A549 (cell line): Measurements from ENCODE around the gene EPB42. TPM values are rescaled to one million over a fixed set of nuclear protein-coding genes. Genes with fewer than 3 reads are reported as not detected.

Experiments used
- ATAC-seq, 2 experiments: fragments of 200-7000 bp in 1 of 2; fragments of >200 bp in 1 of 2; cut with Nextera tagmentation in 1 of 2; cut with Tn5 transposase in 1 of 2; 3 replicates each; pipeline versions ENCODE4 v1.8.0 to v1.9.1; 2018 to 2020; ENCODE audit warnings: mild to moderate bottlenecking in 1 of 2, moderate library complexity in 1 of 2
- CTCF ChIA-PET: fragments of 300-600 bp; sonication (Branson Sonifier 250); formaldehyde crosslinking; extraction: SDS; loops from one replicate; lab custom pipeline; 2021; ENCODE audit warnings: antibody characterized with exemption, inconsistent platforms; lab: Yijun Ruan, JAX
- POLR2A ChIA-PET: fragments of 350-600 bp; formaldehyde crosslinking; extraction: SDS; loops from one replicate; lab custom pipeline; 2021; ENCODE audit warnings: antibody characterized with exemption, inconsistent platforms; lab: Yijun Ruan, JAX
- DNase-seq, 2 experiments: peaks; one replicate each; pipeline versions ENCODE4 v3.0.0 to v3.0.0-alpha.2; 2011 to 2016; ENCODE audit warnings: low read depth in 1 of 2, low spot score in 1 of 2
- FAIRE-seq: peaks from 2 replicates; lab custom pipeline; 2011; peaks lifted over from hg19 to GRCh38; lab: Jason Lieb, UNC
- H3K27ac ChIP-seq, 2 experiments: fragments of >200 bp; sonication (Bioruptor Twin); formaldehyde crosslinking; 3 replicates each; pipeline ENCODE4 v1.5.1; 2016 to 2017
- H3K4me1 ChIP-seq: fragments of >200 bp; sonication (Bioruptor Twin); formaldehyde crosslinking; 3 replicates; pipeline ENCODE4 v1.6.1; 2016
- H3K4me2 ChIP-seq: fragments of >200 bp; sonication (Bioruptor Twin); formaldehyde crosslinking; 3 replicates; pipeline ENCODE4 v1.6.1; 2016
- H3K4me3 ChIP-seq: fragments of >200 bp; sonication (Bioruptor Twin); formaldehyde crosslinking; 3 replicates; pipeline ENCODE4 v1.5.1; 2016
- H3K9me3 ChIP-seq: fragments of >200 bp; sonication (Bioruptor Twin); formaldehyde crosslinking; 3 replicates; pipeline ENCODE4 v1.6.1; 2016
- CBX8 ChIP-seq: fragments of 200-600 bp; sonication (generic); IDR thresholded peaks from 2 replicates; pipeline ENCODE4 v1.6.1; 2016
- CHD2 ChIP-seq: fragments of 150-350 bp; IDR thresholded peaks from 2 replicates; pipeline ENCODE4 v1.6.1; 2014; ENCODE audit warnings: low read length; ENCODE audit not compliant: partially characterized antibody
- CHD4 ChIP-seq: fragments of 200-600 bp; sonication (generic); IDR thresholded peaks from 2 replicates; pipeline ENCODE4 v1.6.1; 2016; ENCODE audit warnings: antibody characterized with exemption, mild to moderate bottlenecking, borderline replicate concordance
- EHF ChIP-seq: fragments of 250-450 bp; sonication (Bioruptor Pico); IDR thresholded peaks from 2 replicates; pipeline ENCODE4 v1.5.0; 2020; ENCODE audit warnings: mild to moderate bottlenecking
- FOSL2 ChIP-seq, 2 experiments: fragments of 450-650 bp in 1 of 2; fragments of >200 bp in 1 of 2; sonication (Bioruptor Twin) in 1 of 2; formaldehyde crosslinking; IDR thresholded peaks; 2 replicates each; pipeline versions ENCODE4 v1.5.0 to v1.6.1; 2016 to 2020; ENCODE audit warnings: mild to moderate bottlenecking in 1 of 2, moderate library complexity in 1 of 2
- FOXS1 ChIP-seq: fragments of 250-450 bp; sonication (Bioruptor Pico); IDR thresholded peaks from 2 replicates; pipeline ENCODE4 v1.5.0; 2020; ENCODE audit warnings: mild to moderate bottlenecking, moderate library complexity
- HEYL ChIP-seq: fragments of 250-450 bp; sonication (Bioruptor Pico); IDR thresholded peaks from 2 replicates; pipeline ENCODE4 v1.8.0; 2021; ENCODE audit warnings: mild to moderate bottlenecking, moderate library complexity
- JUNB ChIP-seq: fragments of >200 bp; sonication (Bioruptor Twin); formaldehyde crosslinking; IDR thresholded peaks from 2 replicates; pipeline ENCODE4 v1.6.1; 2016
- KDM5A ChIP-seq: fragments of 200-600 bp; sonication (generic); IDR thresholded peaks from 2 replicates; pipeline ENCODE4 v1.6.1; 2016; ENCODE audit warnings: antibody characterized with exemption, mild to moderate bottlenecking
- NFE2L2 ChIP-seq: fragments of 150-350 bp; conservative IDR thresholded peaks from 2 replicates; pipeline ENCODE4 v1.6.1; 2014; ENCODE audit warnings: low read length
- NR3C1 ChIP-seq: fragments of >200 bp; sonication (Bioruptor Twin); formaldehyde crosslinking; IDR thresholded peaks from 3 replicates; pipeline ENCODE4 v1.6.1; 2017
- RARB ChIP-seq: fragments of 250-450 bp; sonication (Bioruptor Pico); IDR thresholded peaks from 2 replicates; pipeline ENCODE4 v1.8.0; 2021; ENCODE audit warnings: mild to moderate bottlenecking, moderate library complexity
- SREBF2 ChIP-seq: fragments of 450-650 bp; IDR thresholded peaks from 2 replicates; pipeline ENCODE4 v1.6.1; 2014; ENCODE audit warnings: mild to moderate bottlenecking, moderate library complexity
- TFCP2L1 ChIP-seq: fragments of 250-450 bp; sonication (Bioruptor Pico); IDR thresholded peaks from 2 replicates; pipeline ENCODE4 v1.5.0; 2021; ENCODE audit warnings: mild to moderate bottlenecking
- ZC3H11A ChIP-seq: fragments of 450-650 bp; IDR thresholded peaks from 2 replicates; pipeline ENCODE4 v1.6.1; 2014; ENCODE audit warnings: antibody characterized with exemption, mild to moderate bottlenecking
- ZNF302 ChIP-seq: fragments of 250-450 bp; sonication (Bioruptor Pico); IDR thresholded peaks from 2 replicates; pipeline ENCODE4 v1.9.0; 2021; ENCODE audit warnings: inconsistent platforms, mild to moderate bottlenecking, moderate library complexity
- WGBS: methylation state at CpG from one replicate; pipeline ENCODE4 v1.1.6; 2017; ENCODE audit errors: missing lambda C conversion rate; 5-methylcytosine and 5-hydroxymethylcytosine counted together
- polyA plus RNA-seq, 4 experiments: library from polyadenylated mRNA; depleted of rRNA in 3 of 4; stranded (reverse); fragments of >200 nt; fragmentation: RNase III in 1 of 4; extraction: RNeasy Plus Mini Kit Qiagen cat#74134 plus additional on column Dnase treatment in 1 of 4; gene quantifications; 2 replicates in 3 of 4; 3 replicates in 1 of 4; pipeline ENCODE4 v1.2.3, GENCODE V29; 2011 to 2017
- TF ChIP-seq, protein P1 (sequence below): fragments of >200 bp; sonication (Bioruptor Twin); formaldehyde crosslinking; IDR thresholded peaks from 3 replicates; pipeline ENCODE4 v1.6.1; 2016
- TF ChIP-seq, protein P2 (sequence below): fragments of >200 bp; sonication (Bioruptor Twin); formaldehyde crosslinking; IDR thresholded peaks from 2 replicates; pipeline ENCODE4 v1.6.1; 2016
- TF ChIP-seq, protein P3 (sequence below): fragments of 250-450 bp; sonication (Bioruptor Pico); IDR thresholded peaks from 2 replicates; pipeline ENCODE4 v1.5.0; 2020; ENCODE audit warnings: low read depth, mild to moderate bottlenecking, moderate library complexity

The EPB42 gene
- polyA plus RNA-seq, 2 of the 4 experiments (the other 2 are of a cell fraction), result not detected

DNA sequence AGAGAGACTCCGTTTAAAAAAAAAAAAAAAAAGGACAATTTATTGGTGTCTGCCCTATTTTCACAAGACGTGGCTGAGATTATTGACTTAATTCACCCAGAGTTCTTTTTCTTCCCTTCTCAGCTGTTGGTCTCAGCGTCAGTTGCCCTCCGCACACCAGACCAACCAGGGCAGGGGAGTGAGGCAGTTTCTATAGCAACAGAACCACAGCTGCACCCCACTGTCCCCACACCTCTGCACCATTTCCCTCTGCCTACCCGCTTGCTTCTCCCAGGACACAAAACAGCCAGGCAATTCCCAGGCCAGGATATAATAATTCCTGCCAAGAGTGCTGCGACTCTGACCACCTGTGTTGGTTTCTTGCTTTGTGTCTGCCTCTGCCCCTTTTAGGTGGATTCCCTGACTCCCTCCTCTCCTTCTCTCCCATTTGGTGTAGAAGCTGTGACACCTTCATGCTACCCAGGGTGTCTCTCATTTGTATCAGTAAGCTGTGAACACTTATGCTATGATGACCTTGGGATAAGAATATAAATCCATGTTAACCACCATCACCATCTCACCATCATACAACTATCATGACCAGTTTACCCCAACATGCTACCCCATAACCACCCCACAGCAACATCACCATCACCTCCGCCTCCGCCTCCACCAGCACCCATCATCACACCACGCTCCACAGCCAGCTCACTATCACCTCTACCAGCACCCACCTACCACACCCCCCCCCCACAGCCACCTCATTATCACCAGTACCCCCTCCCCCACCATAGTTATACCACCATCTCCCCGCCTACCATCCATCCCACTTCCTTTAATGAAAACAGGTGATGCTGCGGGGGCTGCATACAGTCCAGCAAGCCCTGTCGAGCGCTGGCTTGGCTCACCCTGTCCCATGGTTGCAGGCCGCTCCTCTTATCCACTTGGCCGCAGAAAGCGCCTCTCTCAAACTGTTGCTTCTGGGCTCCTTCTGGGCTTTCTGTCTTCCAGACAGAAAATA, 589 bp downstream of the EPB42 start:
- TF ChIP-seq NR3C1, result no peak
- TF ChIP-seq, protein P1, sequence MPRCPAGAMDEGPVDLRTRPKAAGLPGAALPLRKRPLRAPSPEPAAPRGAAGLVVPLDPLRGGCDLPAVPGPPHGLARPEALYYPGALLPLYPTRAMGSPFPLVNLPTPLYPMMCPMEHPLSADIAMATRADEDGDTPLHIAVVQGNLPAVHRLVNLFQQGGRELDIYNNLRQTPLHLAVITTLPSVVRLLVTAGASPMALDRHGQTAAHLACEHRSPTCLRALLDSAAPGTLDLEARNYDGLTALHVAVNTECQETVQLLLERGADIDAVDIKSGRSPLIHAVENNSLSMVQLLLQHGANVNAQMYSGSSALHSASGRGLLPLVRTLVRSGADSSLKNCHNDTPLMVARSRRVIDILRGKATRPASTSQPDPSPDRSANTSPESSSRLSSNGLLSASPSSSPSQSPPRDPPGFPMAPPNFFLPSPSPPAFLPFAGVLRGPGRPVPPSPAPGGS, result no peak
- TF ChIP-seq, protein P2, sequence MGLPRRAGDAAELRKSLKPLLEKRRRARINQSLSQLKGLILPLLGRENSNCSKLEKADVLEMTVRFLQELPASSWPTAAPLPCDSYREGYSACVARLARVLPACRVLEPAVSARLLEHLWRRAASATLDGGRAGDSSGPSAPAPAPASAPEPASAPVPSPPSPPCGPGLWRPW, result no peak
- no peak for TF ChIP-seq TFCP2L1 (CRISPR knock-in tag)
- ATAC-seq (no peak), FAIRE-seq (no peak), DNase-seq (no peak)
- CTCF ChIA-PET, result interaction anchor here (0.6 to 1.2 kb wide), 4 partner anchors 11 to 448 kb away, joined by 3 to 5 read pairs (median 4); no protein-coding TSS in a partner anchor
- 88% methylated on average over 15 of the region's 16 CpGs for WGBS
- Histone ChIP-seq H3K27ac (no peak overlapping the region), H3K4me2 (no peak overlapping the region), H3K4me3 (no peak overlapping the region), H3K4me1 (no peaks in the 10 kb centered on the region), H3K9me3 (no peaks in the 10 kb centered on the region)
- POLR2A ChIA-PET, result no interaction called here

DNA sequence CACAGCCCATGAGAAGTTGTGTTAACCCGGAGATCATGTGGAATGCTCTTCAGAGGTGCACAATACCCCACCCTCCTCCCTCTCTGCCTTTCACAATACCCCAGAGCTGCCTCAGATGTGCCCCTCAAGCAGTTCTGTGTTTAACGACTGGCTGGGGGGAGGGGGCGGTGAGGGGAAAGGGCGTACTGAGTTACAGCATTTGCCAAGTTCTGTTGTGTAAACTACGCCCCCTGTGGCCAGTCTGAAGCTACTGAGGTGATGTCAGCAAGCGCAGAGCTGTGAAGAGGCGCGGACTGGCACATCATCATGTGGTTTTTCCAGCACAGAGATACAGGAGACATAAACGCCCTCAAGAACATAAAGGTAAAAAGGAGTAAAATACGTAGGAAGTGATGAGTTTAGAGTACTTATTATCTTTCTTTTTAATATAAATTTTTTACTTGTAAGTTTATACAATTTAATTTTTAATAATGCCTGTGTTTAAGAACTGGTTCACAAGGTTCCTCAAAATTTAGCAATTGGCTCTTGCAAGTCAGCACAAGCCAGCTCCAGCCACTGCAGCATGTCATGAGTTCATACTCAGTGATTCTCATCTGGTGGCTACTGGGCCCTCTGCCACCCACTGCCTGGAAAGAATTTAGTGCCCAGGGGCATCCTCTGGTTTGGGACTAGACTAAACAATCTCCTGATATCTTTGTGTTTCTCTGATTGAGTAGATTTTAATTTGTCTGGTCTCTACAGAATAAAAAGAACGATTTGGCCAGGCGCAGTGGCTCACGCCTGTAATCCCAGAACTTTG, 1.7 kb downstream of the EPB42 start:
- 46% methylated on average over 13 of the region's 13 CpGs for WGBS
- ATAC-seq, result peak in 1 of 2 experiments; percentile 45; a peak in 1 of 6 replicates
- H3K27ac ChIP-seq, result no peak overlapping the region
- FAIRE-seq, result no peak
- no peaks in the 10 kb centered on the region for H3K9me3 ChIP-seq
- H3K4me3 ChIP-seq, result no peak overlapping the region
- ChIA-PET POLR2A (no interaction called here), CTCF (interaction anchor here (1.0 to 1.2 kb wide), 2 partner anchors 10 to 66 kb away, joined by 3 to 5 read pairs; no protein-coding TSS in a partner anchor)
- no peaks in the 10 kb centered on the region for H3K4me1 ChIP-seq
- peak in 1 of 2 experiments; percentile 20 for DNase-seq
- TF ChIP-seq RARB (CRISPR knock-in tag) (no peak), CBX8 (no peak), JUNB (no peak), CHD2 (no peak), ZNF302 (no peak), SREBF2 (no peak), FOXS1 (CRISPR knock-in tag) (no peak), NFE2L2 (no peak), EHF (CRISPR knock-in tag) (no peak), HEYL (no peak), CHD4 (no peak), TFCP2L1 (CRISPR knock-in tag) (no peak), ZC3H11A (no peak), NR3C1 (no peak)
- TF ChIP-seq, protein P3, sequence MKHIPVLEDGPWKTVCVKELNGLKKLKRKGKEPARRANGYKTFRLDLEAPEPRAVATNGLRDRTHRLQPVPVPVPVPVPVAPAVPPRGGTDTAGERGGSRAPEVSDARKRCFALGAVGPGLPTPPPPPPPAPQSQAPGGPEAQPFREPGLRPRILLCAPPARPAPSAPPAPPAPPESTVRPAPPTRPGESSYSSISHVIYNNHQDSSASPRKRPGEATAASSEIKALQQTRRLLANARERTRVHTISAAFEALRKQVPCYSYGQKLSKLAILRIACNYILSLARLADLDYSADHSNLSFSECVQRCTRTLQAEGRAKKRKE (CRISPR knock-in tag), result no peak
- H3K4me2 ChIP-seq, result no peak overlapping the region

DNA sequence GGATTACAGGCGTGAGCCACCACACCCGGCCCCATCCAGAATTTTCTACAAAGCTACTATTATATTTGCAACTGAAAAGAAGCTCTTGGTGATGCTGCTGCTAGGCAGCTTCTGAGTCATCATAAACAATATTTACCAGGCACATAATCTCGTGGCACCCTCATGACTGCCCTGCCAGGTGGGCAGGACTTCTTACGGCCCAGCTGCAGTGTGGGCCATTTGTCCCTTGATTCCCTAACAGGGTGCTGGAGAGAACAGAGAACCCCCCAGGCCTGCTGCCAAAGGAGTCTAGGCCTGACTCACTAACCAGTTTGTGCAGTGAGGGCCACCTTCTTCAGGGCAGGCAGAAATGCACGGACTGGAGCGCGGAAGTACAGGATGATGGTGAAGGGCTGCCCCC, 4.9 kb downstream of the EPB42 start:
- CTCF ChIA-PET, result interaction anchor here (0.8 to 2.3 kb wide), 4 partner anchors 9 to 70 kb away, joined by 3 to 12 read pairs (median 9); no protein-coding TSS in a partner anchor
- TF ChIP-seq FOSL2 (IDR thresholded peaks at IDR 0.05) (no peak), FOSL2 (CRISPR knock-in tag; IDR thresholded peaks at IDR 0.05) (peak; percentile 12; the same call in 1 of the 2 replicates), KDM5A (no peak)
- Histone ChIP-seq H3K4me3 (no peak overlapping the region), H3K4me2 (no peak overlapping the region), H3K27ac (no peak overlapping the region), H3K4me1 (no peaks in the 10 kb centered on the region), H3K9me3 (no peaks in the 10 kb centered on the region)
- ATAC-seq, result peak; percentile 40 to 60; a peak in 4 of 6 replicates
- POLR2A ChIA-PET, result no interaction called here
- FAIRE-seq, result no peak
- WGBS, result 65% methylated on average over 7 of the region's 7 CpGs
- DNase-seq, result peak in 1 of 2 experiments; percentile 25
